ENCODE data around the gene EPS8L3. TPM values are rescaled to one million over a fixed set of nuclear protein-coding genes. Genes with fewer than 3 reads are reported as not detected.
"Not testable (repeated sequence)": the region's sequence is repeated elsewhere in the genome, so short reads cannot be mapped to it uniquely, and the experiment has no call there.

EPS8L3 gene
- total RNA-seq, 1 donor from 2014 or later, result not detected

GRCh38 chr1:109712321-109712864, 51.3 kb downstream of the EPS8L3 start:
- no peaks in the 10 kb centered on the region for H4K20me1 ChIP-seq (ENCODE audit: low read depth)
- no peak overlapping the region for H3K9ac ChIP-seq
- H3K4me1 Mint-ChIP-seq, result no peaks in the 10 kb centered on the region
- H3K4me2 ChIP-seq, result no peak overlapping the region
- H3K79me2 ChIP-seq (ENCODE audit: low read depth), result no peaks in the 10 kb centered on the region
- peaks cover 14% of the 10 kb centered on the region for H3K27me3 Mint-ChIP-seq (ENCODE audit: insufficient read depth, low read depth)
- no peaks in the 10 kb centered on the region for H3F3A ChIP-seq (ENCODE audit: low read depth)
- no peak for DNase-seq (ENCODE audit: low spot score)
- no peak overlapping the region for H3K27ac ChIP-seq
- peaks cover 9% of the 10 kb centered on the region for H3K9me3 Mint-ChIP-seq
- H3K4me3 Mint-ChIP-seq, result no peak overlapping the region
- no peaks in the 10 kb centered on the region for H3K9me3 ChIP-seq (ENCODE audit: low read depth)
- H3K27me3 ChIP-seq, result no peaks in the 10 kb centered on the region
- TF ChIP-seq EZH2 (IDR thresholded peaks at IDR 0.05), result no peak
- no peak for TF ChIP-seq CTCF (IDR thresholded peaks at IDR 0.05)
- no peak for TF ChIP-seq EZH2phosphoT487 (IDR thresholded peaks at IDR 0.05)
- H3K4me1 ChIP-seq, result no peaks in the 10 kb centered on the region
- no peak overlapping the region for H3K4me3 ChIP-seq
- H3K36me3 ChIP-seq, result no peaks in the 10 kb centered on the region
- no peak overlapping the region for H3K27ac Mint-ChIP-seq
- H2AFZ ChIP-seq (replicated peaks), result no peak overlapping the region
- peaks cover 5% of the 10 kb centered on the region for H3K36me3 Mint-ChIP-seq

GRCh38 chr1:109711593-109712320, 52.0 kb downstream of the EPS8L3 start, which contains the start of gene GSTM5:
Gene GSTM5 (plus strand): TSS chr1:109712251. CDS start chr1:109712313, 62 bp downstream.
- H4K20me1 ChIP-seq (ENCODE audit: low read depth); H2AFZ ChIP-seq (replicated peaks); H3K27ac ChIP-seq; H3K4me2 ChIP-seq; H3K4me3 ChIP-seq; H3K36me3 Mint-ChIP-seq; H3K9me3 Mint-ChIP-seq; H3K9ac ChIP-seq; H3K36me3 ChIP-seq; H3K27ac Mint-ChIP-seq; H3K27me3 ChIP-seq; H3K4me1 ChIP-seq; H3K4me3 Mint-ChIP-seq; DNase-seq (ENCODE audit: low spot score); H3K79me2 ChIP-seq (ENCODE audit: low read depth); H3K9me3 ChIP-seq (ENCODE audit: low read depth); H3K4me1 Mint-ChIP-seq; H3F3A ChIP-seq (ENCODE audit: low read depth): not testable (repeated sequence)
- peaks cover 13% of the 10 kb centered on the region for H3K27me3 Mint-ChIP-seq (ENCODE audit: insufficient read depth, low read depth)

GRCh38 chr1:109709822-109710221, 53.9 kb downstream of the EPS8L3 start:
- not testable (repeated sequence) for H3K9ac ChIP-seq; H2AFZ ChIP-seq (replicated peaks); H3K27ac Mint-ChIP-seq; H3K27me3 ChIP-seq; H3K36me3 ChIP-seq; H3K9me3 ChIP-seq (ENCODE audit: low read depth); H3K27me3 Mint-ChIP-seq (ENCODE audit: insufficient read depth, low read depth); H3K4me3 ChIP-seq; H3K36me3 Mint-ChIP-seq; H3K4me1 Mint-ChIP-seq; H3F3A ChIP-seq (ENCODE audit: low read depth); DNase-seq (ENCODE audit: low spot score); H3K79me2 ChIP-seq (ENCODE audit: low read depth); H3K27ac ChIP-seq; H3K4me1 ChIP-seq; H3K4me3 Mint-ChIP-seq; H4K20me1 ChIP-seq (ENCODE audit: low read depth); H3K4me2 ChIP-seq
- H3K9me3 Mint-ChIP-seq, result peaks cover 12% of the 10 kb centered on the region

GRCh38 chr1:109708949-109709348, 54.8 kb downstream of the EPS8L3 start:
- H3K36me3 Mint-ChIP-seq; H3K36me3 ChIP-seq; H3F3A ChIP-seq (ENCODE audit: low read depth); H4K20me1 ChIP-seq (ENCODE audit: low read depth); H3K27me3 Mint-ChIP-seq (ENCODE audit: insufficient read depth, low read depth); H3K27me3 ChIP-seq; H3K9me3 ChIP-seq (ENCODE audit: low read depth); H2AFZ ChIP-seq (replicated peaks); H3K79me2 ChIP-seq (ENCODE audit: low read depth); H3K27ac Mint-ChIP-seq; H3K9ac ChIP-seq; H3K4me3 ChIP-seq; H3K4me3 Mint-ChIP-seq; DNase-seq (ENCODE audit: low spot score); H3K4me2 ChIP-seq; H3K4me1 ChIP-seq; H3K4me1 Mint-ChIP-seq; H3K27ac ChIP-seq: not testable (repeated sequence)
- peaks cover 19% of the 10 kb centered on the region for H3K9me3 Mint-ChIP-seq

- peaks cover 27% of the 10 kb centered on the region for H3K9me3 Mint-ChIP-seq
- no peak for TF ChIP-seq CTCF (IDR thresholded peaks at IDR 0.05)
- no peak for TF ChIP-seq EZH2phosphoT487 (IDR thresholded peaks at IDR 0.05)
- no peak for TF ChIP-seq EZH2 (IDR thresholded peaks at IDR 0.05)
- no peak overlapping the region for H3K4me3 ChIP-seq
These were observed 58.3 kb downstream of the EPS8L3 start for GRCh38 chr1:109705411-109705810.

More at GRCh38 chr1:109705411-109705810, 58.3 kb downstream of the EPS8L3 start:
- no peaks in the 10 kb centered on the region for H3F3A ChIP-seq (ENCODE audit: low read depth)
- H4K20me1 ChIP-seq (ENCODE audit: low read depth), result no peaks in the 10 kb centered on the region
- H3K36me3 ChIP-seq, result no peaks in the 10 kb centered on the region
- Mint-ChIP-seq H3K4me3 (no peak overlapping the region), H3K27ac (no peak overlapping the region), H3K36me3 (peaks cover 5% of the 10 kb centered on the region), H3K27me3 (ENCODE audit: insufficient read depth, low read depth) (peaks cover 5% of the 10 kb centered on the region), H3K4me1 (no peaks in the 10 kb centered on the region)
- H3K79me2 ChIP-seq (ENCODE audit: low read depth), result no peaks in the 10 kb centered on the region
- no peak overlapping the region for H3K27ac ChIP-seq
- H3K4me2 ChIP-seq, result no peak overlapping the region
- H2AFZ ChIP-seq (replicated peaks), result no peak overlapping the region
- no peaks in the 10 kb centered on the region for H3K27me3 ChIP-seq
- H3K9ac ChIP-seq, result no peak overlapping the region
- H3K4me1 ChIP-seq, result no peaks in the 10 kb centered on the region
- no peaks in the 10 kb centered on the region for H3K9me3 ChIP-seq (ENCODE audit: low read depth)
- DNase-seq (ENCODE audit: low spot score), result no peak
